HCT116 (cell line): Measurements from ENCODE around the gene SART3. TPM values are rescaled to one million over a fixed set of nuclear protein-coding genes. Genes with fewer than 3 reads are reported as not detected.

ENCODE experiments used
- ATAC-seq: fragments of 200-7000 bp; cut with Tn5 transposase; 2 replicates; pipeline ENCODE4 v1.9.1; 2020; ENCODE audit warnings: mild to moderate bottlenecking, moderate library complexity
- BruUV-seq: library from RNA; stranded (reverse); fragments of 400-500 nt; replicated peaks from 2 replicates; lab custom pipeline; 2021; lab: Mats Ljungman, UMichigan
- CTCF ChIA-PET: fragments of 300-600 bp; sonication (Branson Sonifier 250); formaldehyde crosslinking; loops from one replicate; lab custom pipeline; 2021; ENCODE audit warnings: antibody characterized with exemption; lab: Charles Lee
- POLR2A ChIA-PET: fragments of 300-600, 350-600 bp; sonication (Branson Sonifier 250); formaldehyde crosslinking; loops from one replicate; lab custom pipeline; 2021; ENCODE audit warnings: antibody characterized with exemption; lab: Charles Lee
- RAD21 ChIA-PET, 2 experiments: fragments of 300-600 bp; sonication (Branson Sonifier 250); formaldehyde crosslinking; loops; one replicate each; lab custom pipeline; 2023; ENCODE audit warnings: low total read pairs in 2 of 2; ENCODE audit not compliant: uncharacterized antibody in 2 of 2, unreplicated experiment in 2 of 2, low non-redundant PET in 1 of 2; lab: Charles Lee
- DNase-seq: peaks from one replicate; pipeline ENCODE4 v3.0.0-alpha.2; 2010; ENCODE audit warnings: low read depth, low spot score
- H2AFZ ChIP-seq: fragments of 200-600 bp; shearing (Covaris generic), sonication (generic); 2 replicates; pipeline ENCODE4 v1.6.1; 2017; ENCODE audit warnings: low read depth, mixed run types, mixed read lengths, antibody characterized with exemption, low read length; ENCODE audit not compliant: poor library complexity, severe bottlenecking
- H3K27ac ChIP-seq: 2 replicates; pipeline ENCODE4 v1.5.1; 2012; ENCODE audit warnings: low read depth, low read length
- H3K27me3 ChIP-seq: fragments of 200-600 bp; sonication (generic); 2 replicates; pipeline ENCODE4 v1.6.1; 2016; ENCODE audit warnings: mixed run types, low read length, mixed read lengths; ENCODE audit not compliant: insufficient read depth
- H3K36me3 ChIP-seq, 2 experiments: fragments of 200-500 bp in 1 of 2; fragments of 200-600 bp in 1 of 2; sonication (Bioruptor generic) in 1 of 2; sonication (generic) in 1 of 2; 2 replicates each; pipeline versions ENCODE4 v1.5.1 to v1.6.1; 2014 to 2016; ENCODE audit warnings: low read length in 2 of 2, inconsistent platforms in 1 of 2, mixed read lengths in 1 of 2, mixed run types in 1 of 2; ENCODE audit not compliant: insufficient read depth in 2 of 2, control insufficient read depth in 1 of 2
- H3K4me1 ChIP-seq, 2 experiments: fragments of 200-600 bp in 1 of 2; sonication (generic) in 1 of 2; 2 replicates each; pipeline versions ENCODE4 v1.5.1 to v1.6.1; 2012 to 2017; ENCODE audit warnings: low read length in 2 of 2, inconsistent platforms in 1 of 2, mild to moderate bottlenecking in 1 of 2, mixed read lengths in 1 of 2, mixed run types in 1 of 2, moderate library complexity in 1 of 2; ENCODE audit not compliant: insufficient read depth in 2 of 2, control insufficient read depth in 1 of 2
- H3K4me2 ChIP-seq: fragments of 200-600 bp; sonication (generic); 2 replicates; pipeline ENCODE4 v1.6.1; 2017; ENCODE audit warnings: mixed run types, low read length, mixed read lengths
- H3K4me3 ChIP-seq, 2 experiments: fragments of 200-600 bp in 1 of 2; sonication (generic) in 1 of 2; replicated peaks in 1 of 2; 2 replicates each; pipeline ENCODE4 v1.5.1; 2011 to 2016; ENCODE audit warnings: low read length in 2 of 2, control low read depth in 1 of 2, low read depth in 1 of 2, mild to moderate bottlenecking in 1 of 2, mixed read lengths in 1 of 2, mixed run types in 1 of 2
- H3K79me2 ChIP-seq: fragments of 200-600 bp; sonication (generic); 2 replicates; pipeline ENCODE4 v1.6.1; 2017; ENCODE audit warnings: mild to moderate bottlenecking, mixed run types, low read length, moderate library complexity, mixed read lengths; ENCODE audit not compliant: insufficient read depth
- H3K9ac ChIP-seq: fragments of 200-600 bp; sonication (generic); 2 replicates; pipeline ENCODE4 v1.6.1; 2016; ENCODE audit warnings: low read length, mixed read lengths
- H3K9me2 ChIP-seq: fragments of 200-600 bp; sonication (generic), shearing (Covaris generic); 2 replicates; pipeline ENCODE4 v1.6.1; 2017; ENCODE audit warnings: mixed run types, mild to moderate bottlenecking, moderate library complexity; ENCODE audit not compliant: insufficient read depth
- H3K9me3 ChIP-seq, 2 experiments: fragments of 200-500 bp in 1 of 2; fragments of 200-600 bp in 1 of 2; sonication (Bioruptor generic) in 1 of 2; sonication (generic) in 1 of 2; 2 replicates each; pipeline ENCODE4 v1.6.1; 2014 to 2017; ENCODE audit warnings: low read length in 2 of 2, mixed read lengths in 2 of 2, inconsistent platforms in 1 of 2, low read depth in 1 of 2, mild to moderate bottlenecking in 1 of 2, mixed run types in 1 of 2, moderate library complexity in 1 of 2; ENCODE audit not compliant: control insufficient read depth in 1 of 2, insufficient read depth in 1 of 2
- H4K20me1 ChIP-seq: fragments of 200-600 bp; sonication (generic), shearing (Covaris generic); 2 replicates; pipeline ENCODE4 v1.6.1; 2017; ENCODE audit warnings: mixed run types, mild to moderate bottlenecking, moderate library complexity; ENCODE audit not compliant: insufficient read depth
- CBX3 ChIP-seq: IDR thresholded peaks from 2 replicates; pipeline ENCODE4 v1.6.1; 2012; ENCODE audit warnings: low read depth
- CEBPB ChIP-seq: IDR thresholded peaks from 2 replicates; pipeline ENCODE4 v1.6.1; 2012; ENCODE audit warnings: low read depth
- EZH2 ChIP-seq: fragments of 200-600 bp; sonication (generic); IDR thresholded peaks from 2 replicates; pipeline ENCODE4 v1.6.1; 2017; ENCODE audit warnings: antibody characterized with exemption, mixed run types
- EZH2phosphoT487 ChIP-seq: fragments of 200-600 bp; IDR thresholded peaks from 2 replicates; pipeline ENCODE4 v1.6.1; 2018; ENCODE audit warnings: antibody characterized with exemption, borderline replicate concordance
- FOSL1 ChIP-seq: IDR thresholded peaks from 2 replicates; pipeline ENCODE4 v1.6.1; 2012; ENCODE audit warnings: low read depth
- JUND ChIP-seq: IDR thresholded peaks from 2 replicates; pipeline ENCODE4 v1.6.1; 2012
- POLR2A ChIP-seq: IDR thresholded peaks from 2 replicates; pipeline ENCODE4 v1.7.0; 2011; ENCODE audit warnings: borderline replicate concordance; ENCODE audit not compliant: insufficient read depth, insufficient read length; ENCODE audit errors: extremely low read depth
- POLR2AphosphoS5 ChIP-seq: IDR thresholded peaks from 2 replicates; pipeline ENCODE4 v1.6.1; 2011; ENCODE audit warnings: mild to moderate bottlenecking, low read depth, low read length, moderate library complexity
- RAD21 ChIP-seq: IDR thresholded peaks from 2 replicates; pipeline ENCODE4 v1.6.1; 2012; ENCODE audit warnings: low read depth, mild to moderate bottlenecking
- SIN3A ChIP-seq: IDR thresholded peaks from 2 replicates; pipeline ENCODE4 v1.6.1; 2012; ENCODE audit warnings: low read depth
- SP1 ChIP-seq: IDR thresholded peaks from 2 replicates; pipeline ENCODE4 v1.6.1; 2012; ENCODE audit warnings: low read depth
- TCF7L2 ChIP-seq: IDR thresholded peaks from 2 replicates; pipeline ENCODE4 v1.7.0; 2011; ENCODE audit warnings: borderline replicate concordance, inconsistent platforms; ENCODE audit not compliant: insufficient read depth, insufficient read length; ENCODE audit errors: extremely low read depth
- YY1 ChIP-seq: IDR thresholded peaks from 2 replicates; pipeline ENCODE4 v1.6.1; 2011; ENCODE audit warnings: low read length, low read depth, moderate library complexity, mild to moderate bottlenecking; ENCODE audit not compliant: insufficient replicate concordance; ENCODE audit errors: extremely low read depth
- ZFX ChIP-seq: fragments of 450-650 bp; IDR thresholded peaks from 2 replicates; pipeline ENCODE4 v1.6.1; 2017
- ZNF274 ChIP-seq: fragments of 200-500 bp; sonication (Bioruptor generic); IDR thresholded peaks from 2 replicates; pipeline ENCODE4 v1.6.1; 2014; ENCODE audit warnings: mild to moderate bottlenecking, low read depth, low read length, inconsistent platforms
- intact Hi-C: fragments of 100-400 bp; cut with micrococcal nuclease; formaldehyde crosslinking; loops from 2 replicates; pipeline ENCODE4 v1.10.0; 2022
- total RNA-seq: library from RNA; stranded (reverse); gene quantifications from one replicate; pipeline ENCODE4 v1.2.1, GENCODE V29; 2021; ENCODE audit not compliant: unreplicated experiment
- TF ChIP-seq, protein P1 (sequence below): IDR thresholded peaks from 2 replicates; pipeline ENCODE4 v1.6.1; 2011; ENCODE audit warnings: mild to moderate bottlenecking, low read length, moderate library complexity; ENCODE audit not compliant: insufficient replicate concordance; ENCODE audit errors: extremely low read depth
- TF ChIP-seq, protein P2 (sequence below): IDR thresholded peaks from 2 replicates; pipeline ENCODE4 v1.6.1; 2012
- TF ChIP-seq, protein P3 (sequence below), 3 experiments: fragments of 200-600 bp in 1 of 3; sonication (generic) in 1 of 3; IDR thresholded peaks in 2 of 3; conservative IDR thresholded peaks in 1 of 3; 2 replicates each; pipeline ENCODE4 v1.5.1; 2012 to 2017; ENCODE audit warnings: low read depth in 2 of 3, low read length in 2 of 3, antibody characterized with exemption in 1 of 3, borderline replicate concordance in 1 of 3, control low read depth in 1 of 3, mild to moderate bottlenecking in 1 of 3, mixed read lengths in 1 of 3, mixed run types in 1 of 3, moderate library complexity in 1 of 3; ENCODE audit not compliant: insufficient read depth in 1 of 3

The SART3 gene
- total RNA-seq, 1 experiment from 2014 or later, result 76.1 TPM

DNA sequence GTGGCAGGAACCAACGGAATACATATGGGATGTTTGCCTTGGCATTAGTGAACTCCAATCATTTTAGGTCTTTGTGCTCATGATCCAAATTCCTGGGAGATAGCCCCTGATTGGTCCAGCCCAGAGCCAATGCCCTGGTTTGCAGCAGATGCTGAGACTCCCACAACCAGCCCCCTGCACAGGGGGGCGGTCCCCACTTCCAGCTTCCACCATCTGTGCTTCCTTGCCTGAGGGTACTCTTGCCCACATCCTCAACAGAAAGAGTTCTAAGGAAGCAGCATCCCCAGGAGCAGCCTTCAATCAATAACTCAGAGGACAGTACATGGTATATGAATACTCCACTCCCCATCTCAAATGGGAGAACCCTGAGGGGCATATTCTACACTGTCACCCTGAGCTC lies 85.6 kb downstream of the SART3 start:
- TF ChIP-seq, protein P1, sequence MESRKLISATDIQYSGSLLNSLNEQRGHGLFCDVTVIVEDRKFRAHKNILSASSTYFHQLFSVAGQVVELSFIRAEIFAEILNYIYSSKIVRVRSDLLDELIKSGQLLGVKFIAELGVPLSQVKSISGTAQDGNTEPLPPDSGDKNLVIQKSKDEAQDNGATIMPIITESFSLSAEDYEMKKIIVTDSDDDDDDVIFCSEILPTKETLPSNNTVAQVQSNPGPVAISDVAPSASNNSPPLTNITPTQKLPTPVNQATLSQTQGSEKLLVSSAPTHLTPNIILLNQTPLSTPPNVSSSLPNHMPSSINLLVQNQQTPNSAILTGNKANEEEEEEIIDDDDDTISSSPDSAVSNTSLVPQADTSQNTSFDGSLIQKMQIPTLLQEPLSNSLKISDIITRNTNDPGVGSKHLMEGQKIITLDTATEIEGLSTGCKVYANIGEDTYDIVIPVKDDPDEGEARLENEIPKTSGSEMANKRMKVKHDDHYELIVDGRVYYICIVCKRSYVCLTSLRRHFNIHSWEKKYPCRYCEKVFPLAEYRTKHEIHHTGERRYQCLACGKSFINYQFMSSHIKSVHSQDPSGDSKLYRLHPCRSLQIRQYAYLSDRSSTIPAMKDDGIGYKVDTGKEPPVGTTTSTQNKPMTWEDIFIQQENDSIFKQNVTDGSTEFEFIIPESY, result no peak
- TF ChIP-seq SP1, result no peak
- TF ChIP-seq ZFX, result no peak
- no peak for TF ChIP-seq SIN3A
- no peak for TF ChIP-seq CEBPB
- TF ChIP-seq CBX3, result no peak
- TF ChIP-seq, protein P2, sequence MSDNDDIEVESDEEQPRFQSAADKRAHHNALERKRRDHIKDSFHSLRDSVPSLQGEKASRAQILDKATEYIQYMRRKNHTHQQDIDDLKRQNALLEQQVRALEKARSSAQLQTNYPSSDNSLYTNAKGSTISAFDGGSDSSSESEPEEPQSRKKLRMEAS, result no peak
- TF ChIP-seq EZH2phosphoT487, result no peak
- no peak for TF ChIP-seq YY1
- no peak for TF ChIP-seq ZNF274
- TF ChIP-seq EZH2, result no peak
- no peak for TF ChIP-seq POLR2AphosphoS5
- TF ChIP-seq RAD21, result no peak
- TF ChIP-seq, protein P3, sequence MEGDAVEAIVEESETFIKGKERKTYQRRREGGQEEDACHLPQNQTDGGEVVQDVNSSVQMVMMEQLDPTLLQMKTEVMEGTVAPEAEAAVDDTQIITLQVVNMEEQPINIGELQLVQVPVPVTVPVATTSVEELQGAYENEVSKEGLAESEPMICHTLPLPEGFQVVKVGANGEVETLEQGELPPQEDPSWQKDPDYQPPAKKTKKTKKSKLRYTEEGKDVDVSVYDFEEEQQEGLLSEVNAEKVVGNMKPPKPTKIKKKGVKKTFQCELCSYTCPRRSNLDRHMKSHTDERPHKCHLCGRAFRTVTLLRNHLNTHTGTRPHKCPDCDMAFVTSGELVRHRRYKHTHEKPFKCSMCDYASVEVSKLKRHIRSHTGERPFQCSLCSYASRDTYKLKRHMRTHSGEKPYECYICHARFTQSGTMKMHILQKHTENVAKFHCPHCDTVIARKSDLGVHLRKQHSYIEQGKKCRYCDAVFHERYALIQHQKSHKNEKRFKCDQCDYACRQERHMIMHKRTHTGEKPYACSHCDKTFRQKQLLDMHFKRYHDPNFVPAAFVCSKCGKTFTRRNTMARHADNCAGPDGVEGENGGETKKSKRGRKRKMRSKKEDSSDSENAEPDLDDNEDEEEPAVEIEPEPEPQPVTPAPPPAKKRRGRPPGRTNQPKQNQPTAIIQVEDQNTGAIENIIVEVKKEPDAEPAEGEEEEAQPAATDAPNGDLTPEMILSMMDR (IDR thresholded peaks at IDR 0.05 in 2 of 3, conservative IDR thresholded peaks at IDR 0.05 in 1 of 3; ENCODE audit: borderline replicate concordance in 1 of 3, insufficient read depth in 1 of 3, low read depth in 2 of 3, low read length in 2 of 3), result no peak
- TF ChIP-seq FOSL1, result no peak
- TF ChIP-seq JUND, result no peak
- no peak for TF ChIP-seq POLR2A
- no peak for TF ChIP-seq TCF7L2
- POLR2A ChIA-PET, result no interaction called here
- Histone ChIP-seq H3K4me2 (no peak overlapping the region), H4K20me1 (no peaks in the 10 kb centered on the region), H3K9ac (no peak overlapping the region), H3K4me3 (no peak overlapping the region), H3K9me3 (no peaks in the 10 kb centered on the region), H3K27ac (no peak overlapping the region), H3K79me2 (no peaks in the 10 kb centered on the region), H3K27me3 (peaks cover 38% of the 10 kb centered on the region), H2AFZ (no peak overlapping the region), H3K36me3 (no peaks in the 10 kb centered on the region), H3K9me2 (no peaks in the 10 kb centered on the region), H3K4me1 (no peaks in the 10 kb centered on the region)
- RAD21 ChIA-PET, result no interaction called here
- no peak for DNase-seq
- CTCF ChIA-PET, result no interaction called here
- intact Hi-C loops, result no loop called here
- BruUV-seq, result no TSS peak
- no peak for ATAC-seq
